KMS-11 (cell line): ENCODE results near the gene FPGS.
A peak's percentile ranks its signal among the peaks of the same experiment; 100 is the strongest.

Experiments
- H2AFZ ChIP-seq: fragments of 200-600 bp; sonication (generic); 2 replicates; pipeline ENCODE4 v1.6.1; 2016; ENCODE audit warnings: antibody characterized with exemption, mixed run types, low read depth
- H3K27ac ChIP-seq: fragments of 200-600 bp; sonication (generic); 2 replicates; pipeline ENCODE4 v1.6.1; 2016; ENCODE audit warnings: mild to moderate bottlenecking, mixed run types
- H3K27me3 ChIP-seq: fragments of 200-600 bp; sonication (generic); 2 replicates; pipeline ENCODE4 v1.6.1; 2017; ENCODE audit warnings: mild to moderate bottlenecking, low read depth, mixed run types, moderate library complexity; ENCODE audit not compliant: insufficient read depth
- H3K36me3 ChIP-seq: fragments of 200-600 bp; sonication (generic); 2 replicates; pipeline ENCODE4 v1.6.1; 2017; ENCODE audit warnings: mild to moderate bottlenecking, mixed run types; ENCODE audit not compliant: insufficient read depth
- H3K4me1 ChIP-seq: fragments of 200-600 bp; sonication (generic); 2 replicates; pipeline ENCODE4 v1.6.1; 2016; ENCODE audit warnings: mild to moderate bottlenecking, low read depth, mixed run types; ENCODE audit not compliant: poor library complexity, severe bottlenecking
- H3K4me2 ChIP-seq: fragments of 200-600 bp; sonication (generic); 2 replicates; pipeline ENCODE4 v1.7.0; 2016; ENCODE audit warnings: mild to moderate bottlenecking, mixed run types
- H3K4me3 ChIP-seq: fragments of 200-600 bp; sonication (generic); IDR thresholded peaks from 2 replicates; pipeline ENCODE4 v1.6.1; 2017; ENCODE audit warnings: low read depth, low read length, mixed read lengths; ENCODE audit not compliant: insufficient read depth
- H3K79me2 ChIP-seq: fragments of 200-600 bp; sonication (generic); 2 replicates; pipeline ENCODE4 v1.6.1; 2016; ENCODE audit warnings: low read depth, mixed run types; ENCODE audit not compliant: insufficient read depth
- H3K9ac ChIP-seq: fragments of 200-600 bp; sonication (generic); 2 replicates; pipeline ENCODE4 v1.6.1; 2016; ENCODE audit warnings: mild to moderate bottlenecking, mixed run types
- H4K20me1 ChIP-seq: fragments of 200-600 bp; sonication (generic); 2 replicates; pipeline ENCODE4 v1.6.1; 2016; ENCODE audit warnings: mild to moderate bottlenecking, mixed run types; ENCODE audit not compliant: insufficient read depth
- TF ChIP-seq, protein P1 (sequence below): fragments of 200-600 bp; sonication (generic); conservative IDR thresholded peaks from 2 replicates; pipeline ENCODE4 v1.6.1; 2017; ENCODE audit warnings: low read depth, mild to moderate bottlenecking, antibody characterized with exemption, low read length, moderate library complexity, mixed read lengths

FPGS gene

GRCh38 chr9:127792417-127793031 is 10.2 kb upstream of the FPGS start:
- Histone ChIP-seq H4K20me1 (peaks cover 7% of the 10 kb centered on the region; the same call in 1 of the 2 replicates), H3K4me2 (no peak overlapping the region), H3K36me3 (peaks cover 34% of the 10 kb centered on the region; the same call in 1 of the 2 replicates), H3K4me3 (no peak overlapping the region), H3K79me2 (peaks cover 33% of the 10 kb centered on the region), H3K27me3 (no peaks in the 10 kb centered on the region), H3K27ac (no peak overlapping the region), H3K4me1 (peaks cover 53% of the 10 kb centered on the region), H3K9ac (no peak overlapping the region), H2AFZ (no peak overlapping the region)
- TF ChIP-seq, protein P1, sequence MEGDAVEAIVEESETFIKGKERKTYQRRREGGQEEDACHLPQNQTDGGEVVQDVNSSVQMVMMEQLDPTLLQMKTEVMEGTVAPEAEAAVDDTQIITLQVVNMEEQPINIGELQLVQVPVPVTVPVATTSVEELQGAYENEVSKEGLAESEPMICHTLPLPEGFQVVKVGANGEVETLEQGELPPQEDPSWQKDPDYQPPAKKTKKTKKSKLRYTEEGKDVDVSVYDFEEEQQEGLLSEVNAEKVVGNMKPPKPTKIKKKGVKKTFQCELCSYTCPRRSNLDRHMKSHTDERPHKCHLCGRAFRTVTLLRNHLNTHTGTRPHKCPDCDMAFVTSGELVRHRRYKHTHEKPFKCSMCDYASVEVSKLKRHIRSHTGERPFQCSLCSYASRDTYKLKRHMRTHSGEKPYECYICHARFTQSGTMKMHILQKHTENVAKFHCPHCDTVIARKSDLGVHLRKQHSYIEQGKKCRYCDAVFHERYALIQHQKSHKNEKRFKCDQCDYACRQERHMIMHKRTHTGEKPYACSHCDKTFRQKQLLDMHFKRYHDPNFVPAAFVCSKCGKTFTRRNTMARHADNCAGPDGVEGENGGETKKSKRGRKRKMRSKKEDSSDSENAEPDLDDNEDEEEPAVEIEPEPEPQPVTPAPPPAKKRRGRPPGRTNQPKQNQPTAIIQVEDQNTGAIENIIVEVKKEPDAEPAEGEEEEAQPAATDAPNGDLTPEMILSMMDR: no peak

- H3K4me2 ChIP-seq: no peak overlapping the region
- H4K20me1 ChIP-seq: 0 out of 2 replicates have a peak, but pooled peaks cover 6% of the 10 kb centered on the region
- TF ChIP-seq, protein P1: no peak
- no peak overlapping the region for H3K4me3 ChIP-seq
- peaks cover 51% of the 10 kb centered on the region for H3K4me1 ChIP-seq
- H3K9ac ChIP-seq: no peak overlapping the region
- no peak overlapping the region for H2AFZ ChIP-seq
- H3K79me2 ChIP-seq: peaks cover 26% of the 10 kb centered on the region
- H3K27me3 ChIP-seq: no peaks in the 10 kb centered on the region
- 0 out of 2 replicates have a peak overlapping the region, but pooled peaks have one; percentile 20 for H3K27ac ChIP-seq
- H3K36me3 ChIP-seq: peaks cover 28% of the 10 kb centered on the region; the same call in 1 of the 2 replicates
Measured at GRCh38 chr9:127793093-127793708, 9.5 kb upstream of the FPGS start.

GRCh38 chr9:127794001-127794791 is 8.5 kb upstream of the FPGS start:
- H3K36me3 ChIP-seq: peaks cover 19% of the 10 kb centered on the region; the same call in 1 of the 2 replicates
- 0 out of 2 replicates have a peak, but pooled peaks cover 6% of the 10 kb centered on the region for H4K20me1 ChIP-seq
- no peak overlapping the region for H2AFZ ChIP-seq
- H3K27ac ChIP-seq: no peak overlapping the region
- H3K9ac ChIP-seq: no peak overlapping the region
- H3K4me1 ChIP-seq: peaks cover 42% of the 10 kb centered on the region
- H3K4me3 ChIP-seq: no peak overlapping the region
- H3K4me2 ChIP-seq: no peak overlapping the region
- TF ChIP-seq, protein P1: no peak
- peaks cover 16% of the 10 kb centered on the region; the same call in 1 of the 2 replicates for H3K79me2 ChIP-seq
- no peaks in the 10 kb centered on the region for H3K27me3 ChIP-seq

DNA sequence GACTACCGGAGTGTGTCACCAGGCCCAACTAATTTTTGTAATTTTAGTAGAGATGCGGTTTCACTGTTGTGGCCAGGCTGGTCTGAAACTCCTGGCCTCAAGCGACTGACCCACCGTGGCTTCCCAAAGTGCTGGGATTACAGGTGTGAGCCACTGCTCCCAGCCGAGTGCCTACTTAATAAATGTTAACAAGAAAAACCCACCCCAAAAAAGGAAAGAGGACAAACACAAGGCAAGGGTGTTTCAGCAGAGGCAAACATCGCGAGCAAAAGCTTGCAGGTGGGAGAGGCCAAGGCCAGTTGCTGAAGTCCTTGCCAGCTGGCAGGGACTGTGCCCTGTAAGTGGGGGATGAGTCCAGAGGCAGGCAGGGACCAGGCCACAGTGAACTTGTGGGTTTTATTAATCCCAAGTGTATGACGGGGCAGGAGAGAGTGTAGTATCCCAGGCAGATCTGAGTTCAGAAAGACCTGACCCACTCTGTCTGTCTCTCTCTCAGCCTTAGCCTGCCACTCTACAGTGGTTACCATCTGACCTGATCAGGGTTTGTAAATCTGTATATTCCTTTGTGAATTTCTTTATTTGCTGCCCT is 6.4 kb upstream of the FPGS start:
- no peaks in the 10 kb centered on the region for H4K20me1 ChIP-seq
- no peak overlapping the region for H3K4me3 ChIP-seq
- H3K9ac ChIP-seq: peak overlapping the region; percentile 22; the same call in 1 of the 2 replicates
- H2AFZ ChIP-seq: peak overlapping the region; percentile 23; the same call in 1 of the 2 replicates
- H3K4me1 ChIP-seq: peaks cover 39% of the 10 kb centered on the region
- peak overlapping the region; percentile 68 for H3K27ac ChIP-seq
- peak overlapping the region; percentile 71 for H3K4me2 ChIP-seq
- no peaks in the 10 kb centered on the region for H3K79me2 ChIP-seq
- TF ChIP-seq, protein P1: no peak
- no peaks in the 10 kb centered on the region for H3K36me3 ChIP-seq
- H3K27me3 ChIP-seq: no peaks in the 10 kb centered on the region
